ENCODE data around the gene GIMAP1.
"Not testable (repeated sequence)": the region's sequence is repeated elsewhere in the genome, so short reads cannot be mapped to it uniquely, and the experiment has no call there.

Gene GIMAP1

GRCh38 chr7:150716368-150716767, at the start of gene GIMAP1:
Gene GIMAP1 (plus strand): TSS chr7:150716613. CDS start chr7:150719048, 2,435 bp downstream.
- no peak for DNase-seq

GRCh38 chr7:150668472-150668911, 47.9 kb upstream of the GIMAP1 start:
- DNase-seq: no peak

GRCh38 chr7:150668977-150669376, 47.4 kb upstream of the GIMAP1 start:
- no peak for DNase-seq

DNA sequence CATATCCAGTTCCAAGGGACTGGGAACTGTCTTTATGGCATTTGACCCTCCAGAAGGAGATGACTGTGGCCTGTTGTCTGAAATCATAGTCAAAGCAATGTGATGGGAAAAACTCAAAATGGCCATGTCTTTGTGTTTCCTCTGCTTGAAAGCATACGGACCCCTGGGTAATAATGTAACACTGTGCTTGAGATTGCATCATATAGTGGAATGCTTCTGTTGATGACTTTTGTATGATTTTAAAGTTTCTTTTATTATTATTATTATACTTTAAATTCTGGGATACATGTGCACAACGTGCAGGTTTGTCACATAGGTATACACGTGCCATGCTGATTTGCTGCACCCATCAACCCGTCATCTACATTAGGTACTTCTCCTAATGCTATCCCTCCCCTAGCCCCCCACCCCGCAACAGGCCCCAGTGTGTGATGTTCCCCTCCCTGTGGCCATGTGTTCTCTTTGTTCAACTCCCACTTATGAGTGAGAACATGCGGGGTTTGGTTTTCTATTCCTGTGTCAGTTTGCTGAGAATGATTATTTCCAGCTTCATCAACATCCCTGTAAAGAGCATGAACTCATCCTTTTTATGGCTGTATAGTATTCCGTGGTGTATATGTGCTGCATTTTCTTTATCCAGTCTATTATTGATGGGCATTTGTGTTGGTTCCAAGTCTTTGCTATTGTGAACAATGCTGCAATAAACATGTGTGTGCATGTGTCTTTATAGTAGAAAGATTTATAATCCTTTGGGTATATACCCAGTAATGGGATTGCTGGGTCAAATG, 44.4 kb upstream of the GIMAP1 start:
- DNase-seq: not testable (repeated sequence)

DNA sequence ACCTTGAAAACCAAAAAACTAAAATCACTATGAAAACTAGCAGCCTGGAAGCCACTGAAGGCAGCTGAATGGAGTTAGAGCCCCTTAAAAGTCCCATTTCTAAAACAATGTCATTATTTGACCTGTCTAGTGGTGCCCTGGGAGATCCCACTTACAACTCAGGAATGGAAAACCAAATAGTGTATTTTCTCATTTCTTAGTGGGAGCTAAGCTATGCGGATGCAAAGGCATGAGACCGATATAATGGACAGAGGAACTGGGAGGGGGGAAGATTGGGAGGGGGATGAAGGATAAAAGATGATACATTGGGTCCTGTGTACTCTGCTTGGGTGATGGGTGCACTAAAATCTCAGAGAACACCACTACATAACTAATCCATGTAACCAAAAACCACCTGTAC, 40.7 kb upstream of the GIMAP1 start:
- no peak for DNase-seq

GRCh38 chr7:150676276-150676675, 40.1 kb upstream of the GIMAP1 start:
- not testable (repeated sequence) for DNase-seq

DNA sequence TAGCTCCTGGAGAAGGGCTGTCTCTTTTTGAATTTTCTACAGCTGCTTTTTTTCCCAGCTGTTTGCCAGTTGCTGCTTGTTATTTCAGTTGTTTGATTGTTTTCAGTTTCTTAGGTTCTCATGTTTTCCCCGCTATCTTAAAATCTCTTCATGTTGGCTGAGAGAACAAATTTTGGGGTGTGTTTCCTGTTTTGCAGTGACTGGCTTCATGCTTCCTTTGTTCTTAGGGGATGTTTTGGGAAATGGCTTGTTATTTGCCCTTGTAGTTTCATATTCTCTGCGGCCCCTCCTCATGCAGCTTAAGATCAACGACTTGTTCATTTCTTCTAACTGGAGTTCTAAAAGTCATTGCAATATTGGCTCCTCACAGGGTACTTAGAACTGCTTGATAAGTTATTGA, 39.6 kb upstream of the GIMAP1 start:
- not testable (repeated sequence) for DNase-seq

DNA sequence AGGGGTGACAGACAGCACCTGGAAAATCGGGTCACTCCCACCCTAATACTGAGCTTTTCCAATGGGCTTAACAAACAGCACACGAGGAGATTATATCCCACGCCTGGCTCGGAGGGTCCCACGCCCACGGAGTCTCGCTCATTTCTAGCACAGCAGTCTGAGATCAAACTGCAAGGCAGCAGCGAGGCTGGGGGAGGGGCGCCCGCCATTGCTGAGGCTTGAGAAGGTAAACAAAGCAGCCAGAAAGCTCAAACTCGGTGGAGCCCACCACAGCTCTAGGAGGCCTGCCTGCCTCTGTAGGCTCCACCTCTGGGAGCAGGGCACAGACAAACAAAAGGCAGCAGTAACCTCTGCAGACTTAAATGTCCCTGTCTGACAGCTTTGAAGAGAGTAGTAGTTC, 37.8 kb upstream of the GIMAP1 start:
- not testable (repeated sequence) for DNase-seq

DNA sequence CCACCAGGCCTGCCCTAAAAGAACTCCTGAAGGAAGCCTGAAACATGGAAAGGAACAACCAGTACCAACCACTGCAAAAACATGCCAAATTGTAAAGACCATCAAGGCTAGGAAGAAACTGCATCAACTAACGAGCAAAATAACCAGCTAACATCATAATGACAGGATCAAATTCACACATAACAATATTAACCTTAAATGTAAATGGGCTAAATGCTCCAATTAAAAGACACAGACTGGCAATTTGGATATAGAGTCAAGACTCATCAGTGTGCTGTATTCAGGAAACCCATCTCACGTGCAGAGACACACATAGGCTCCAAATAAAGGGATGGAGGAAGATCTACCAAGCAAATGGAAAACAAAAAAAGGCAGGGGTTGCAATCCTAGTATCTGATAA, 36.0 kb upstream of the GIMAP1 start:
- DNase-seq: not testable (repeated sequence)

DNA sequence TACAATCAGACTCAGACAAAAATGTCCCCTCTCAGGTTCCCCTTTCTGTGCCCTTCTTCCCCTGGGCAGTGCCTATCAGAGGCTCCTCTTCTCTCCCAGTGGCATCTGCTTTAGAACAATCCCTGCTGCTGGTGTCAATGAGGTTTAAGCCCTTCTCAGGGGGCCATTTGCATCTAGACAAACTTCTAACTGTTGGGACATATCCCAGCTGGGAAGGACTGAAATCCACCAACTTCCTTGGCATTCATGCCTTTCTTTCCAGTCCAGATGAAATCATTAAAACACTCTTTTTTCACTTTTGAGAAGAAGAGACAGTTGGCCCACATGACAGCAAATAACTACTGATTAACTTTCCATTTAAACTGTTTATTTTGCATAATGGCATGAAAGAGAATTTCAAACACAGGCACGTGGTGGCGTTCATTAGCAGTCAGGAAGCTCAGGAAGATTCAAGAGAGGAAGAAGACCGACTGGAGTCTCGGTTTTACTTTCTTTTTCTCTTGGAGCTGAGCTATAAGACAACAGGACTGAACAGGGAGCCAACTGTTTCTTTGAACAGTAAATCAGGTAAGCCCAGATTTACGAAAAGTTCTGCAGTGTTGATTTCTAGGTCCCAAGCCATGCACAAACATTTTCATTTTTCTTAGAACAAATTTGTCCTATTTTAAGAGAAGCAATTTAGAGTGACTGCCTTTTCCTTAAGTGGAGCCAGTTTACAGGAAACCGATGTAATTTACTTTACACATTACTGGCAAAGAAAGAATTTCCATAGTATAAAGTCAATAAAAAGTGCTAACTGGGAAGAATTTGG, 31.0 kb upstream of the GIMAP1 start, which contains the start of gene GIMAP2:
Gene GIMAP2 (plus strand): TSS at position 488 of the 811 bp plus-strand sequence. CDS start 1,354 bp downstream, outside the sequence.
- no peak for DNase-seq

- no peak for DNase-seq
Observed at GRCh38 chr7:150686030-150686631, 30.3 kb upstream of the GIMAP1 start.

DNA sequence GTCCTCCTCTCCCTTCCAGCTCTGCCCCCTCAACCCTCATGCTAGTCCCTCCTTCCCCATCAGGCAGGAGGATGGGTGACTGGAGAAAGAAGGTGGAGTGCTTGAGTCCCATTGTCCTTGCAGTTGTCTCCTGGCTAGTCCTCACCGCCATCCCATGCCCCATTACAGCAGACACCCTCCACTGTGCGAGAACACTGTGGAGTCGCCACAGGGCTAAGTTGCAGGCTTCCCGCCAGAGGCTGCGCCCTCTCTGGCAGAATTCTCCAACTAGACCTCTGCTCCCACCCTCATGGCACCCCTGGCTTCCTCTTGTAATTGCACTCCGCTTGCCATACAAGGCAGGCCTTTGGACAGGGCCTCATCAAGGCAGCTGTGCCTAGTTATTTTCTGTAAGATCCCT, 27.8 kb upstream of the GIMAP1 start:
- no peak for DNase-seq

GRCh38 chr7:150695654-150696053, 20.8 kb upstream of the GIMAP1 start:
- no peak for DNase-seq

GRCh38 chr7:150703209-150703608, 13.2 kb upstream of the GIMAP1 start:
- DNase-seq: no peak

- no peak for DNase-seq
Observed at GRCh38 chr7:150715293-150715692, 1.1 kb upstream of the GIMAP1 start.

DNA sequence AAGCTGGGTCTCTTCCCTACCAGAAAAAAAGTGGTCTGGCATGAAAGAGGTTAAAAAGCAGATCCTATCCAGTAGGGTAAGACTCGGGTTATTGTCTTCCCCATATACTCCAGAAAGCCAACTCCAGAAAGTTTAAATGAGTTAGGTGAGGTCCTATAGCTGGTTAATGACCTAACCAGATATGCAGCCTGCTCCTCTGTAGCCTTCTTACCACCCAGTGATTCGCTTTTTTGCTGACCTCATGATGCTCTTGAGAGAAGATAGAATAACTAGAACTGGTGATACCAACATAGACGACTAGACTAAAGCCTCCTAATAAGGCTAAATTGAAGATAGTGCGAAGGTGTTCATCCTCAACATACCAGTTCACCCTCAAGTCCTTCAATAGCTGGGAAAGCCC, 675 bp upstream of the GIMAP1 start:
- DNase-seq: no peak

- DNase-seq: no peak
Observed at GRCh38 chr7:150716939-150717338, 526 bp downstream of the GIMAP1 start.

- DNase-seq: no peak
Observed at GRCh38 chr7:150717814-150718420, 1.5 kb downstream of the GIMAP1 start.

GRCh38 chr7:150719436-150719835, 3.0 kb downstream of the GIMAP1 start:
- no peak for DNase-seq

DNA sequence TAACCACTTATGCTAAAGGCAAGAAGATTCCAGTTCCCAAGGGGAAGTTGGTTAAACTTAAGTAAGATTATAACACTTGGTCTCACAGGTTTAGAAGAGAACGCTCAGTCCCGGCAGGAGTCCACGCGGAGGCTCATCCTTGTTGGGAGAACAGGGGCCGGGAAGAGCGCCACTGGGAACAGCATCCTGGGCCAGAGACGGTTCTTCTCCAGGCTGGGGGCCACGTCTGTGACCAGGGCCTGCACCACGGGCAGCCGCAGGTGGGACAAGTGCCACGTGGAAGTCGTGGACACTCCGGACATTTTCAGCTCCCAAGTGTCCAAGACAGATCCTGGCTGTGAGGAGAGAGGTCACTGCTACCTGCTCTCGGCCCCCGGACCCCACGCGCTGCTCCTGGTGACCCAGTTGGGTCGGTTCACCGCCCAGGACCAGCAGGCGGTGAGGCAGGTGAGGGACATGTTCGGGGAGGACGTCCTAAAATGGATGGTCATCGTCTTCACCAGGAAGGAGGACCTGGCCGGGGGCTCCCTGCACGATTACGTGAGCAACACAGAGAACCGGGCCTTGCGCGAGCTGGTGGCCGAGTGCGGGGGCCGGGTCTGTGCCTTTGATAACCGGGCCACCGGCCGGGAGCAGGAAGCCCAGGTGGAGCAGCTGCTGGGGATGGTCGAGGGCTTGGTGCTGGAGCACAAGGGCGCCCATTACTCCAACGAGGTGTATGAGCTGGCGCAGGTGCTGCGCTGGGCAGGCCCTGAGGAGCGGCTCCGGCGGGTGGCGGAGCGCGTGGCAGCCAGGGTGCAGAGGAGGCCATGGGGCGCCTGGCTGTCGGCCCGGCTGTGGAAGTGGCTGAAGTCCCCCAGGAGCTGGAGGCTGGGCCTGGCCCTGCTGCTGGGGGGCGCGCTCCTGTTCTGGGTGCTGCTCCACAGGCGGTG, 3.8 kb downstream of the GIMAP1 start:
- DNase-seq: no peak

DNA sequence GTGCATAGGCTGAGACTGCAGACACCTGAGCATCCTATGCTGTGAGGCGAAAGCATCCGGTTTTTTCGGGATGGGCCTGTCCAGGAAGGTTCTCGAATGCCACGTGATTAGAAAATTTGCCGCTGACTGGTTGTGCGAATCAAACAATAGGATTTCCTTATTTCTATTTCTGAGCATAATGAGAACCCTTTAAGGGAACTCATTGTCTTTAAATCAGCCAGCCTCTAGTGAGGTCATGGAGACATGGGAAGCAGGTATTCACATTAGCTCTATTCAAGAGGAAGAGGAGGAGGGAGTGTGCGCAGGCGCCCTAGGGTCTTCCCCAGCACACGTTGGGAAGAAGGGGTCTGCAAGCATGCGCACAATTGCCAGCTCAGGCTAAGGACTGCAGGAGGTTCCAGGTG, 5.6 kb downstream of the GIMAP1 start:
- DNase-seq: no peak

DNA sequence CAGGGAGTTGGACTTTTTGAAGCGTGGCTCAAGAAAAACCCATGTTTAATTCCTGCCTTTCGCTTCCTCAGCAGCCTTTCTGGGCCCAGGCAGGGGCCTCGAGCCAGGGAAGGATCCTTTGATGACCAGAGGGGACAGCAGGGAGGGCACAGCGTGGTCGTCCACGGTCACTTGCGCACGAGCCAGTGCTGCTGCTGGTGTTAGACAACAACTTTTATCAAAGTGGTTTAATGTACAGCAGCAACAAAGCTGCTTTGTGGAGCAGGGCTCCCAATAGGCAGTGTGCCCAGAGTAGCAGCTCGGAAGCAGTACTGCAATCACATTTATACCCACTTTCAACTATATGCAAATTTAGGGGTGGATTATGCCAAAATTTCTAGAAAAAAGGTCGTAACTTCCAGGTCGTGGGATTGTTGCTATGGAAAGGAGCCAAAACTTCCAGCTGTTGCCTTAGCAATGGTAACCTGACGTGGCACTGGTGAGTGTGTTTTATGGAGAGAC, 6.1 kb downstream of the GIMAP1 start:
- DNase-seq: no peak
